ENCODE data around the gene RGL3. TPM values are rescaled to one million over a fixed set of nuclear protein-coding genes. Genes with fewer than 3 reads are reported as not detected.
A peak's percentile ranks its signal among the peaks of the same experiment; 100 is the strongest.
"Not testable (repeated sequence)": the region's sequence is repeated elsewhere in the genome, so short reads cannot be mapped to it uniquely, and the experiment has no call there.

RGL3 gene, protein sequence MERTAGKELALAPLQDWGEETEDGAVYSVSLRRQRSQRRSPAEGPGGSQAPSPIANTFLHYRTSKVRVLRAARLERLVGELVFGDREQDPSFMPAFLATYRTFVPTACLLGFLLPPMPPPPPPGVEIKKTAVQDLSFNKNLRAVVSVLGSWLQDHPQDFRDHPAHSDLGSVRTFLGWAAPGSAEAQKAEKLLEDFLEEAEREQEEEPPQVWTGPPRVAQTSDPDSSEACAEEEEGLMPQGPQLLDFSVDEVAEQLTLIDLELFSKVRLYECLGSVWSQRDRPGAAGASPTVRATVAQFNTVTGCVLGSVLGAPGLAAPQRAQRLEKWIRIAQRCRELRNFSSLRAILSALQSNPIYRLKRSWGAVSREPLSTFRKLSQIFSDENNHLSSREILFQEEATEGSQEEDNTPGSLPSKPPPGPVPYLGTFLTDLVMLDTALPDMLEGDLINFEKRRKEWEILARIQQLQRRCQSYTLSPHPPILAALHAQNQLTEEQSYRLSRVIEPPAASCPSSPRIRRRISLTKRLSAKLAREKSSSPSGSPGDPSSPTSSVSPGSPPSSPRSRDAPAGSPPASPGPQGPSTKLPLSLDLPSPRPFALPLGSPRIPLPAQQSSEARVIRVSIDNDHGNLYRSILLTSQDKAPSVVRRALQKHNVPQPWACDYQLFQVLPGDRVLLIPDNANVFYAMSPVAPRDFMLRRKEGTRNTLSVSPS
- polyA plus RNA-seq (ENCODE audit: insufficient read length in 10 of 10) = 1 to 10 TPM in 1 of 10 donors, under 1 TPM in 9; 0.32 to 1.7 (median 0.62) TPM
- long read RNA-seq, donor 1 = 0 reads
- long read RNA-seq, donor 2 = 0 reads
- long read RNA-seq, donor 3 = 0 reads
- long read RNA-seq, donor 4 = 0 reads
- long read RNA-seq, donor 5 = 0 reads
- long read RNA-seq, donor 6 = 0 reads
- long read RNA-seq, donor 7 = 0 reads
- long read RNA-seq, donor 8 = 0 reads
- long read RNA-seq, donor 9, partial matches to known transcripts = 8 of 8 reads
- long read RNA-seq, donor 9, other reads (novel, unspliced or antisense) = 0 of 8 reads

DNA sequence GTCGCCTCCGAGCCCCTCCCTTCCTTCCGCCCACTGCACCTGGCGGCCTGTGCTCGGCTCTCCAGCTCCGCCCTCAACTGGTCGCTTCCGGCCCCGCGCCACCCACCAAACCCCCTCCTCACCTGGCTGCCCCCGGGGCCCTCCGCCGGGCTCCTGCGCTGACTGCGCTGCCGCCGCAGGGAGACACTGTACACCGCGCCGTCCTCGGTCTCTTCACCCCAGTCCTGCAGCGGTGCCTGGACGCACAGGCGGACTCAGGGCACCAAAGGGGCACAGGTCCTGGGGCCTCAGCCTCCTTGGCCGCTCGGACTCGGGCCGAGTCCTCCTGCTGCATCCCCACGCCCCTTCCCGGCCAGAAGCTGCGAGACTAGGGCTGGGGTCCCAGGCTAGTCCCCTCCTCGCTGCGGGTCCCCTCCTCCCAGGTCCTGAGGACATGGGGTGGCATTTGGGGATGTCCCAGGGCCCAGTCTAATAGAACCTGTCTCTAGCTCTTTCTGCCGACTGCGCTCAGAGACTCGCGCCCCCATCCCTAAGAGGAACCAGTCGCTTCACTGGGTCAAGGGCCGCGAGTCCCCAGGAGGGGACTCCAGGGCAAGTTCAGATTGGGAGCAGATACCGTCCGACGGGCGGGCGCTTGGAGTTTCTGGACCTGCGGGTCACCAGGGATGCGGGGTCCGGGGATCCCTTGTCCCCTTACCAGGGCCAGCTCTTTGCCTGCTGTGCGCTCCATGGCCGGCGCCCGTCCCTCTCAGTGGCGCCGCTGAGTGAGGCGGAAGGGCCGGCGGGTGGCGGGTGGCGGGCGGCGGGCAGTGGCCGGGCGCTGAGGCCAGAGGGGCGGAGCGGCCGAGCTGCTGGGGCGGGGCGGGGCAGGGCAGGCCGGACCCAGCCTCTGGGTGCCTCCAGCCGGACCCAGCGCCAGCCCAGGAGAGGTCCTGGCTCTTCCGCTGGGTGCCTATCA is at the start of gene RGL3:
RGL3 (minus strand) TSS at position 766 of the 958 bp plus-strand sequence; CDS start at position 730, 36 bp downstream.
- DNase-seq = peak in 1 of 3 donors; percentile 17

DNA sequence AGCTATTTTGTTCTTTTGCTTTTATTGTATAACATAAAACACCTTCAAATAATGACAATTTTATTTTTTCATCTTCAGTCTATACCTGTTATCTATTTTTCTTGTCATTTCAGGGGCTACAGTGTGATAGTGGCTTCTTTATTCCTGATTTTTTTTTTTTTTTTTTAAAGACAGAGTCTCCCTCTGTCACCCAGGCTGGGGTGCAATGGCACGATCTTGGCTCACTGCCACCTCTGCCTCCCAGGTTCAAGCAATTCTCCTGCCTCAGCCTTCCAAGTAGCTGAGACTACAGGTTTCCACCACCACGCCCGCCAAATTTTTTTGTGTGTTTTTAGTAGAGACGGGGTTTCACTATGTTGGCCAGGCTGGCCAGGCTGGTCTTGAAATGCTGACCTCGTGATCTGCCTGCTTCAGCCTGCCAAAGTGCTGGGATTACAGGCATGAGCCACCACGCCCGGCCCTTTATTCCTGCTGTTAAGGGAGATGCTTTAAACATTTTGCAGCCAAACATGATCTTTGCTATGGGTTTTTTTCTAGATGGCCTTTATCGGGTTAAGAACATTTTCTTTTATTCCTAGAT is 49.2 kb upstream of the RGL3 start:
- DNase-seq = not testable (repeated sequence)

DNA sequence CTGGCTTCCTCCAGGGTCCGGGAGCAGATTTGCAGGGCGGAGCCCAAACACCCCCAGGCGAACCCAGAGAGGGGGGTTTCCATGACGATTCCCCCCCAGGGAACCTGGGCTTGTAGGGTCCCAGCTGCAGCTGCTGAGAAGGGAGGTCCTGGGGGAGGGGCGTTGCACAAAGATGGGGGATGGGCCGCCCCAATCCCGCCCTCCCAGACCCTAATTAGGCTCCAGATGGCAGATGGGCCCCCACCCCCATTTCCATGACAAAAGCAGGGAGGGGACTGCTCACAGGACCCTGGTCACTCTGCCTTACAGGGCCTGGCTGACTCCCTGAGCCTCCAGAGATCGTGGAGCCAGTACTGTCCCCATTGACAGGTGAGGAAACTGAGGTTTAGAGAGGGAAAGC is 46.5 kb upstream of the RGL3 start:
- DNase-seq = no peak

DNA sequence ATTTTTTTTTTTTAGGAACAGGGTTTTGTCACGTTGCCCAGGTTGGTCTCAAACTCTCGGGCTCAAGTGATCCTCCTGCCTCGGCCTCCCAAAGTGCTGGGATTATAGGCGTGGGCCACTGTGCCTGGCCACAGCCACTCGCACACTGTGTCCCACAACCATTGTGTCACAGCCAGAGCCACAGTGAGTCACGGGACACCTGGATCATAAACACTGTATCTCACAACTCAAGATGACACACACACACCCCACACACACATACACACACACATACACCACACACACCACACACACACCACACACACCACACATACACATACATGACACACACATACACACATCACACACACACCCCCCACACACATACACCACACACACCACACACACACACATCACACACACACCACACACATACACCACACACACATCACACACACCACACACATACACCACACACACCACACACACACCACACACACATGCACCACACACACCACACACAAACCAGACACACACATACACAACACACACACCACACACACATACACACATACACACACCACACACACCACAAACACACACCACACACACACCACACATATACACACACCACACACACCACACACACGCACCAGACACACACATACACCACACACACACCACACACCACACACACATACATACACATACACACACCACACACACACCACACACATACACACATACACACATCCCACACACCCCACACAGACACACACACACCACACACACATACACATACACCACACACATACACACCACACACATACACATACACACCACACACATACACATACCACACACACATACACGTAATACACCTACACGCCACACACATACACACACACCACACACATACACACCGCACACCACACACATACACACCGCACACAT is 45.5 kb upstream of the RGL3 start:
- no peak for DNase-seq

DNA sequence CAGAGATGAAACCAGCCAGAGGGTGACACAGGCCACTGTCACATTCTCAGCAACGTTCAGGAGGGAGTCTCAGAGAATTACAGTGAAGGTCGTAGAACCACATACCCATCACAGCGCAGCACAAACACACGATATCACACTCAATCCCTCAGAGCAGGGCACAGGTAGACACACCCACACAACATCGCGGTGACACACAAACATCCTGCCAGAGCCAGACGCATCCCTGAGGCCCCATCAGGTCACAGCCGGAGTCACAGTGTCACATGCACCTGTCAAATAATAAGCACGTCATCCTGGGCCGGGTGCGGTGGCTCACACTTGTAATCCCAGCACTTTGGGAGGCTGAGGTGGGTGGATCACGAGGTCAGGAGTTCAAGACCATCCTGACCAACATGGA is 44.3 kb upstream of the RGL3 start:
- no peak for DNase-seq

DNA sequence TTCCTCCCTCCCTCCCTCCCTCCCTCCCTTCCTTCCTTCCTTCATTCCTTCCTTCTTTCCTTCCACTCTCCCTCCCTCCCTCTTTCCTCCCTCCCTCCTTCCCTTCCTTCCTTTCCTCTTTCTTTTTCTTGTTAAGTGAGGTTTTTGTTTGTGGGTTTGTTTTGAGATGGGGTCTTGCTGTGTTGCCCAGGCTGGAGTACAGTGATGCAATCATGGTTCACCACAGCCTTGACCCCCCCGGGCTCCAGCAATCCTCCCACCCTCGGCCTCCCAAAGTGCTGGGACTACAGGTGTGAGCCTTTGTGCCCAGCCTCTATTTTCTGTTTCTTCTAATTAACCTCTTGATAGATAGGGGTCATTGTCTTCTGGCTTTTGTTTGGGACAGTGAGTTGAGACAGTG is 42.3 kb upstream of the RGL3 start:
- DNase-seq = no peak

DNA sequence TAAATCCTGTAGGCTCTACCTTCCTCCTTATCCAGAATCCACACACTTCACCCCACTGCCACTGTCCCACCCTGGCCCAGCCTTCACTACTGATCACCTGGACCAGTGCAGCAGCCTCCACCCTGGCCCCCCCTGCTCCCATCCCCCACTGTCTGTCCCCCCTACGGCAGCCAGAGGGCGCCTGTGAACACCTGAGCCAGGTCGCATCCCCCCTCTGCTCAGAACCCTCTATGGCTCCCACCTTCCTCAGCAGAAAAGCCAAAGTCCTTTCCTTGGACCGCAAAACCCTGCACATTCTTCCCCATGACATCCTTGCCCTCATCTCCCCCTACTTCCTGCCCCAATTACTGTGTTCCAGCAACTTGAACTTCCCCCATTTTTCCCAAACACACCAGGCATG is 41.1 kb upstream of the RGL3 start:
- no peak for DNase-seq

DNA sequence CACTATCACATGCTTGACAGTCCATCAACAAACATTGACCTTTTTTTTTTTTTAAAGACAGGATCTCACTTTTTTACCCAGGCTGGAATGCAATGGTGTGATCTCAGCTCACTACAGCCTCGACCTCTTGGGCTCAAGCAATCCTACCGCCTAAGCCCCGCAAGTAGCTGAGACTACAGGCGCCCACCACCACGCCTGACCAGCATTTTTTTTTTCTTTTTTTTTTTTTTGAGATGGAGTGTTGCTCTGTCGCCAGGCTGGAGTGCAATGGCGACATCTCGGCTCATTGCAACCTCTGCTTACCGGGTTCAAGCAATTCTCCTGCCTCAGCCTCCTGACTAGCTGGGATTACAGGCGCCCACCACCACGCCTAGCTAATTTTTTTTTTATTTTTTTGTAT is 39.8 kb upstream of the RGL3 start:
- not testable (repeated sequence) for DNase-seq

DNA sequence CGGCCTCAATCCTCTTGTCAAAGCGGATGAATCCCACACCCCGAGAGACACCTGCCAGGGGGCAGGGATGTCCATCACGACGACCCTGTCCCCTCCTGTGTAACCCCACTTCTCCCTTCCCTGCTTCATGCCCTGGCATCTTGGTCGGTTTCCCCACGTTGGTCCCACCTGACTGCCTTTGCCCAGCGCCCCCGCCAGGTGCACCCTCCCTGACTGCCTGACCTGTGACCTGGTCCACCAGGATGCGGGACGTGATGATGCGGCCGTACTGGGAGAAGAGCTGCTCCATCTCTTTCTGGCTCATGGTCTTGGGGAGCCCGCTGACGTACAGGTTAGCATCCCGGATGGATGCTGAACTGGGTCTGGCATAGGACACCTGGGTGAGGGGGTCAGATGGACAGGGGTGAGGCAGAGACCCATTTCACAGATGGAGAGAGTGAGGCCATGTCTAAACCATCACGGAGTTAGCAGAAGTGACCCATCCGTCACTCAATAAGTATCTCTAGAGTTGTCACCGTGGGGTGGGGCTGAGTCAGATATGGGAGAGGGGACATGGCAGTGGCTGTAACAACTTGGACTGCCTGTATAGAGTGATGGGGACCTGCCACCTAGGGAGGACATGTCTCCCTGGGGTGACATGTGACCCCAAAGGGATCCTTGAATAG is 39.3 kb upstream of the RGL3 start:
- DNase-seq = no peak

DNA sequence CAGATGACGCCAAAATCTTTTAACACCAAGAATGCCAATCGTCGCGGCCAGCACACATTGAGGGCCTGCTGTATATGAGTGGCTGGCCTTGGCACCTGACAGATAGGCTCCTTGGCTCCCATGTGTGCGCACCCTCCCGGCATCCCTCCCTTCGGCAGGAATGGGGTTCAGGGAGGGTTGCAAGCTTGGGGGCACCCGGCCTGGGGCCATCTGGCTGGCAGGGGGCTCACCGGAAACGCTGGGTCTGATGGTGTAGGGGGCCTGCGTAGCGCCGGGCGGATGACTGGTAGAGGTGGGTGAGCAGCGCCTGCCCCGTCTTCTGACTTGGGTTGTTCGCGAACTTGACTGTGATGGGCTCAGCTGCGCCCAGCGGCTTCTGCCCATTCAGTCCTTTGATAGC is 38.7 kb upstream of the RGL3 start:
- no peak for DNase-seq

DNA sequence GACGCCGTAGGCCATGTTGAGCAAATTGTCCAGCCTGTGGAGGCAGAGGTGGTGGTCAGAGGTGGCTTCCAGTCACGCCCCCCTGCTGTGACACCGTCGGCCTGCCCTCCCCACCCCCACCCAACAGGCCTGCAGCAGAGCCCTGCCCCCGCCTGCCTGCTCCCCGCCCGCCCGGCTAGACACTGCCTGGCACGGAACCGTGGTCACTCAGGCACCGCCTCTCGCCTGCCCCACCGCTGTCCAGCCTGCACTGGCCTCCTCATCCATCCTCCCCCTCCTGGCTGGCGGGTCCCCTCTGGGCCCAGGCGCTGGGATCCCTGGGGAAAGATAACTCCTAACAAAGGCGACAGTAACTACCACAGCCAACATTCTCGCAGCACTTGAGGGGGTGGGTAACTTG is 38.0 kb upstream of the RGL3 start:
- no peak for DNase-seq

DNA sequence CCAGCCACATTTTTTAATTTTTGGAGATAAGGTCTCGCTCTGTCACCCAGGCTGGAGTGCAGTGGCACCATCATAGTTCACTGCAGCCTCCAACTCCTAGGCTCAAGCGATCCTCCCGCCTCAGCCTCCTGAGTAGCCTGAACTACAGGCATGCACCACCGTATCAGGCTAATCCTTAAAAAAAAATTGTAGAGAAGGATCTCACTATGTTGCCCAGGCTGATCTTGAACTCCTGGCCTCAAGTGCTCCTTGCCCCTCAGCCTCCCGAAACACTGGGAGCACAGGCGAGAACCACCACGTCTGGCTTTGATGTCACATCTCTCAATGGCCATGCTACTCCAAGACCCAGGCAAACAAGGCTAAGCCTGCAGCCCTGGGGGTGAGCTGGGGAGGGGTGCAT is 37.5 kb upstream of the RGL3 start:
- DNase-seq = no peak

DNA sequence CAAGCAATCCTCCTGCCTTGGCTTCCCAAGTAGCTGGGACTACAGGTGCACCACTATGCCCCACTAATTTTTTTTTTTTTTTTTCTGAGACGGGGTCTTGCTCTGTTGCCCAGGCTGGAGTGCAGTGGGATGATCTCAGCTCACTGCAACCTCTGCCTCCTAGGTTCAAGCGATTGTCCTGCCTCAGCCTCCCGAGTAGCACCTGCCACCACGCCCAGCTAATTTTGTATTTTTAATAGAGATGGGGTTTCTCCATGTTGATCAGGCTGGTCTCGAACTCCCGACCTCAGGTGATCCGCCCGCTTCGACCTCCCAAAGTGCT is 36.1 kb upstream of the RGL3 start:
- not testable (repeated sequence) for DNase-seq

DNA sequence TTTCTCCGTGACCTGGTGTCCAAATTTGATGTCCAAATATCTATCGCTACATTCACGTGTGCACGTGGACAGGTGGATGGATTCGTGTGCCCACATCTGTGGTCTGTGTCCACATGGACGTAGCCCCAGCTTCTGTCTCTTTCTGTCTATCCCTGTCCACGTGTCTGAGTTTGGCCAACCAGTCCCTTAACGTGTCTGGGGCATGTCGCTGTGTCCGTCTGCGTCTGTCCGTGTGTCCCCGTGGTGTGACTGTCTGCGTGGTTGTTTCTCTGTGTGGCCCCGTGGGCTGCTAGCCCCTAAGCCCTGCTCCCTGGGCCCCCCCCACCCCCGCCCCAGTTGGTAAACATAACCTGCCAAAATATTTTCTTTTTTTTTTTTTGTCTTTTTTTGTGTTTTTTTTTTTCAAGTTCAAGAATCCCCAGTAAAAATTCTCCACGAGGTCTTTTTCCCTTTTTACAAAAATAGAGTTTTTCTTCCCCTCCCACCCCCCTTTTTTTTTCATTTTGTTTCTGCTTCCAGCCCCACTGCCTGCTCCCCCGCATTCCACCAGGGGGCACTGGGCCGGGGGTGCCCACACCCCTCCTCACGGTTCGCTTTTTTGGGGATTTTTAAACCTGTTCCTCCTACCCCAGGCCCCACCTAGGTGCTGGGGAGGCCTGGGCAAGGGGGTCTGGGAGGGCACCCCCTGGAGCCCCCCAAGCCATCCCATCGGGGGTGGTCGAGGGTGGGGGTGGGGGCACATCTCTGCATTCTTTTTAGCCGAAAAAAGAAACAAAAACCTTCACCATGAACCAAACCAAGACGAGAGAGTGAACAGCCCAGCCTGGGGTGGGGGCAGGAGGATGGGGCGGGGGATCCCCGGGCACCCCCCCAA is 34.6 kb upstream of the RGL3 start:
- DNase-seq = no peak

DNA sequence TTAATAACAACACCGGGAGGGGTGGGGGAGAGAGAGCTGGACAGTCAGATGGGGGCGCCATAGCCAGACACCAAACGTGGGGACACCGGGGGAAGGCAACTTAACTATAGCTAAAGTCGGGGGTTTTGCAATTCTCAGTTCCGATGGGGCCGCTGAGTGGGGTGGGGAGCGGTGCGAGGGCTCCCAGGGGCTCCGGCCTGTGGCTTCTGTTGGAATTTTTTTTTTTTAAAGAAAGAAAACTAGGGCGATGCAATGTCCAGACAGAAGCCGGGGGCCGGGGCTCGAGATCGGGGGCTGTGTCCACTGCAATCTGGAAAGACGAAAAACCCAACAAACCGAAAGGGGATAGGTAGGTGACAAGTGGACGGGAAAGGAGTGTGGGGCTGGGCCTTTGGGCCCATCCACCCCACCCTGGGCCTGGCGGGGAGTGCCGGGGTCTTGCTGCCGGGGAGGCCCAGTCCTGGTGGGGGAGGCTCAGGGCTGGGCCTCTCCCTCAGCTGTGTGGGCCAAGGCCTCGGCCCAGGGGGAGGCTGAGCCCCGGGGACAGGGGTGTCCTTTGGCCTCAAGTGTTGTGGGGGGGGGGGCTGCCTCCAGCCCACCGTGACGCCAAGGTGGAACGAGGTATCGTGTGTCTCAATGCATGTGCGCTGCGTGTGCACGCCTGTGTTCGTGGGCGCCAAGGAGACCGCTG is 33.7 kb upstream of the RGL3 start:
- DNase-seq = no peak

DNA sequence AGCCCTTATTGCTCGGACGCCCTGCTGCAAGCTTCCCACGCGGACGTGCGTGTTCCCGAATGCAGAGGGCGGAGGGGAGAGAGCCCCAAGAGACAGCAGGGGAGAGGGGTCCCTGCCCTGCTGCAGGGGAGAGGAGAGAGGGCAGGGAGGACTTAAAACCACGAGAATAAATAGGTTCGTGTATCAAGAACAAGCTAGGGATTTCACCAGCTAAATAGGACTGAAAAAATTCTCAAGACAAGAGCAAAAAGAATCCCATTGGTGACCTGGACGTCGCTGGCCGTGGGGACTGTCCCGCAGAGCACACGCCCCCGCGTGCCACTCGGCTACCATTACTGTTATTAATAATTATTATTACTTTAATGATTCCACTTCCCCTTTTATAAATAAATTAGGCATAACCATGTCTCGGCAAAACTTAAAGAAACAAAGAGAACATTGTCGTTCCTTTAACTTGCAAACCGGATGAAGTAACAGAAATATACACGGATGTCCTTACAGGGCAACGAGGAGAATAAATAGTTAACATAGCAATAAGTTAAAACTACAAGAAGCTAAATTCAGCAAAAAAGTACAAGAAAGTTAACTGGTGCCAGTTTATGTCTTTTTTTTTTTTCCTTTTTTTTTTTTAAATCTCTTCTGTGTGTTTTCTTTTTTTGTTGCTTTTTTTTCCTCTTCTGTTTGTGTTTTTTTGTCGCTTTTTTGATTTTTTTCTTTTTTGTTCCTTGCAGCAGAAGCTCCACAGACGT is 32.9 kb upstream of the RGL3 start:
- DNase-seq = peak in 1 of 3 donors; percentile 43

DNA sequence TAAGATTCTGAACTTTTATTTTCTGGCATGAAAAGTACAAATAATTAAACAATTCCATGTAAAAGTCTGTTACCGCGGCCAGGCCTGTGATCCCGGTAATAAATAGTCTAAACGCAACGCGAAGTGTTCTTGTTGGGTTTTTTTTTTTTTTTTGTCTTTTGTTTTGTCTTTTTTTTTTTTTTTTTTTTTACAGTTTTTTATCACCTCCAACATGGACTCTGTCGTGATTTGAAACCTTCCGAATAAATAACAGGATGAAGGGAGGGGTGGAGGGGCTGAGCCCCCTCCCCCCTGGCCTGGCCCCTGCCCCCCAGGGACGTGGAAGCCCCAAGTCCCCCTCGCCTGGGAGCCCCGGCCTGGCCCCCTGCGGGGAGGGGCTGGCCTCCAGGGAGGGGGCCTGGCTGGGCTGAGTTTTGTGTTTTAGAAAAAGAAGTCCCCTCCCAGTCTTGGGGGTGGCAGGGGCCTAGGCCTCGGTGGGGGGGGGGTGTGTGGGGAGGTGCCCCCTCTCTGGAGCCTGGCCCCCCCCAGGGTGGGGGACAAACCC is 32.3 kb upstream of the RGL3 start:
- no peak for DNase-seq

Data from muscle of back (tissue), 13 donors.